Measurements from ENCODE around the gene SP100.
"Not testable (repeated sequence)": the region's sequence is repeated elsewhere in the genome, so short reads cannot be mapped to it uniquely, and the experiment has no call there.

Gene SP100

DNA sequence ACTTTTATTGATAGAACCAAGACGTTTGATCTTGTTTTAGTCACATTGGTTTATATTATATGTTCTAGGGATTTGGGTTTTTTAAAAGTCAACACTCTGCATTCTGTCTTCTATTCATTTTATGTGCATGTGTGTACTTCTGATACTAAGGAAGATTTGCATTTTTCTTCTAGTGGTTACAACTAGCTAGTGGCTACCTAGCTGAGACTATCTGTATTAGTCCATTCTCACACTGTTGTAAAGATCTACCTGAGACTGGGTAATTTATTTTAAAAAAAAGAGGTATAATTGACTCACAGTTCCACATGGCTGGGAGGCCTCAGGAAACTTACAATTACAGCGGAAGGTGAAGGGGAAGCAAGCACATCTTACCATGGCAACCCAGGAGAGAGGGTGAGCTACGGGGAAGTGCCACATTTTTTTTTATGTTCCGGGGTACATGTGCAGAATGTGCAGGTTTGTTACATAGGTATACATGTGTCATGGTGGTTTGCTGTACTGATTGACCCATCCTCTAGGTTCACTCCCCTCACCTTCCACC, 69.9 kb downstream of the SP100 start:
- no peak overlapping the region for H3K4me3 ChIP-seq (ENCODE audit: low read depth, low read length)
- no peak for DNase-seq (ENCODE audit: low read depth)
- no peak for TF ChIP-seq CTCF (IDR thresholded peaks at IDR 0.05; ENCODE audit: insufficient read depth, low read depth, low read length, missing control alignments)

DNA sequence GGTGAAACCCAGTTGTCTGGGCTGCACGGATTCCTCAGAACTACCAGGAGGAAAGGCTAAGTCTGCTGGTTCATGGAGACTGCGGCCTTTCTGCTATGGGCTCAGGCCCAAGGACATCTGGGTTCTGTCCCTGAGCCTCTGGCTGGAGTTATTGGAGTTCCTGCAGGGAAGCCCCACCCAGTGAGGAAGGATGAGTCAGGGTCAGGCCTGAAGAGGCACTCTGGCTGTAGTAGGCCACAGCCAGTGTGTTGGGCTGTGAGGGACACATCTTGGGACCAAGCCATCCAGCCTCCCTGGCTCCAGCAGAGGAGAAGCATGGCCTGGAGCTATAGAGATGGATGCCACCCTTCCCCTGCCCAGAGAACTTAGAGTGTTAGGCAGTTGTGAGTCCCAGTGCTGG, 75.2 kb downstream of the SP100 start:
- not testable (repeated sequence) for H3K4me3 ChIP-seq (ENCODE audit: low read depth, low read length); DNase-seq (ENCODE audit: low read depth)

- H3K4me3 ChIP-seq (ENCODE audit: low read depth, low read length) = no peak overlapping the region
- no peak for DNase-seq (ENCODE audit: low read depth)
- no peak for TF ChIP-seq CTCF (IDR thresholded peaks at IDR 0.05; ENCODE audit: insufficient read depth, low read depth, low read length, missing control alignments)
These were observed 76.1 kb downstream of the SP100 start for GRCh38 chr2:230492107-230492506.

DNA sequence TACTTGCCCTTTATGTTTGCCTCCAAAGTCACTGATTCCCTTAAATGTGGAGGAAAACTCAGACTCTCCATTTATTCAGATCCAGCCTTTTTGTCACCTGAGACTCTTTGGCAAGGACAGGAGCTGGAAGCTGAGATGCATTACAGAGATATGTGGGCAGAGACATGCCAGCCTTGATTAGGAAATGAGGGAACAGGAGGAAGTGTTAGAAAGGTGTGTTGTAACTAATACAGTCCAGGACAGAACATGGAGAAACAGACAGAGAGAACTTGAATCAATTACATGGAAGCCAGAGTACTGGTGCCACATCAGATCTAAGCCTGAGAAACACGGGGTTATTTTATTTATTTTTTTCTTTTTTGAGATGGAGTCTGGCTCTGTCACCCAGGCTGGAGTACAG, 79.0 kb downstream of the SP100 start:
- TF ChIP-seq CTCF (IDR thresholded peaks at IDR 0.05; ENCODE audit: insufficient read depth, low read depth, low read length, missing control alignments) = no peak
- H3K4me3 ChIP-seq (ENCODE audit: low read depth, low read length) = no peak overlapping the region
- no peak for DNase-seq (ENCODE audit: low read depth)

- TF ChIP-seq CTCF (IDR thresholded peaks at IDR 0.05; ENCODE audit: insufficient read depth, low read depth, low read length, missing control alignments) = no peak
- DNase-seq (ENCODE audit: low read depth) = peak; percentile 52
- H3K4me3 ChIP-seq (ENCODE audit: low read depth, low read length) = no peak overlapping the region; the same call in 1 of the 2 replicates
These were observed 80.9 kb downstream of the SP100 start for GRCh38 chr2:230496891-230497290.

GRCh38 chr2:230498506-230499107, 82.6 kb downstream of the SP100 start:
- no peak for DNase-seq (ENCODE audit: low read depth)
- TF ChIP-seq CTCF (IDR thresholded peaks at IDR 0.05; ENCODE audit: insufficient read depth, low read depth, low read length, missing control alignments) = no peak
- H3K4me3 ChIP-seq (ENCODE audit: low read depth, low read length) = no peak overlapping the region

DNA sequence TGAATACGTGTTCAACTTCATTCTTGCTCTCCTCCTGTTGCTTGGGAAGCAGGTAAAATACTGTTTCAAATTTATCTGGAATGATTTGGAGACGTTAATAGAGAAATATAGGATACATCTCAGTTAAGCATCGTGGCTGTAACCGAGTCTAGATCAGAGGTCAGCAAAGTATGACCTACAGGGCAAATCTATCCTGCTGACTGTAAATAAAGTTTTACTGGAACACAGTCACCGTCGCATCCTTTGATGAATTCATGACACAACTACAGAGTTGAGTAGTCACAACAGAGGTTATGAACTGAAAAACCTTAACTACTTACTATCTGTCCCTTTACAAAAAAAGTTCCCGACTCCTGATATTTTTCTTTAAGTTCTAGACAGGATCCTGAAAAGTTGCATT, 86.6 kb downstream of the SP100 start:
- no peak for TF ChIP-seq CTCF (IDR thresholded peaks at IDR 0.05; ENCODE audit: insufficient read depth, low read depth, low read length, missing control alignments)
- no peak overlapping the region for H3K4me3 ChIP-seq (ENCODE audit: low read depth, low read length)

More for the DNA sequence above, 86.6 kb downstream of the SP100 start:
- DNase-seq (ENCODE audit: low read depth) = no peak
